Endodermal cell (in vitro differentiated cells): ENCODE results near the gene CCDC85B. TPM values are rescaled to one million over a fixed set of nuclear protein-coding genes. Genes with fewer than 3 reads are reported as not detected.

Experiments
- DNase-seq: peaks from one replicate; pipeline ENCODE4 v3.0.0-alpha.2; 2017
- H3K27ac ChIP-seq: 2 replicates; pipeline ENCODE4 v1.5.1; 2013; ENCODE audit warnings: mild to moderate bottlenecking, low read depth, low read length, moderate library complexity
- H3K27me3 ChIP-seq: 2 replicates; pipeline ENCODE4 v1.6.1; 2013; ENCODE audit warnings: mild to moderate bottlenecking, low read length, moderate library complexity; ENCODE audit not compliant: insufficient read depth, control insufficient read depth, poor library complexity, severe bottlenecking
- H3K36me3 ChIP-seq: 2 replicates; pipeline ENCODE4 v1.7.0; 2013; ENCODE audit warnings: mild to moderate bottlenecking, low read length, moderate library complexity; ENCODE audit not compliant: control insufficient read depth, insufficient read depth
- H3K4me1 ChIP-seq: one replicate; pipeline ENCODE4 v1.7.0; 2013; ENCODE audit warnings: low read length; ENCODE audit not compliant: control insufficient read depth, insufficient read depth
- H3K4me3 ChIP-seq: 2 replicates; pipeline ENCODE4 v1.5.1; 2013; ENCODE audit warnings: mild to moderate bottlenecking, low read length, moderate library complexity
- H3K9ac ChIP-seq: 2 replicates; pipeline ENCODE4 v1.6.1; 2013; ENCODE audit warnings: mild to moderate bottlenecking, low read length, moderate library complexity; ENCODE audit not compliant: poor library complexity, severe bottlenecking; ENCODE audit errors: extremely low read depth
- H3K9me3 ChIP-seq: 2 replicates; pipeline ENCODE4 v1.6.1; 2013; ENCODE audit warnings: mild to moderate bottlenecking, low read length, moderate library complexity; ENCODE audit not compliant: control insufficient read depth
- H3K27ac Mint-ChIP-seq: 2 replicates; pipeline ENCODE4 v1.8.0; 2020; ENCODE audit warnings: mixed read lengths
- H3K27me3 Mint-ChIP-seq: 2 replicates; pipeline ENCODE4 v1.8.0; 2021; ENCODE audit warnings: mild to moderate bottlenecking, mixed read lengths; ENCODE audit not compliant: insufficient read depth
- H3K36me3 Mint-ChIP-seq: 2 replicates; pipeline ENCODE4 v1.8.0; 2020; ENCODE audit warnings: low read depth, mixed read lengths
- H3K4me1 Mint-ChIP-seq: 2 replicates; pipeline ENCODE4 v1.8.0; 2020; ENCODE audit warnings: mixed read lengths
- H3K4me3 Mint-ChIP-seq: 2 replicates; pipeline ENCODE4 v1.8.0; 2020; ENCODE audit warnings: mild to moderate bottlenecking, moderate library complexity, mixed read lengths
- H3K9me3 Mint-ChIP-seq: 2 replicates; pipeline ENCODE4 v1.8.0; 2020; ENCODE audit warnings: mild to moderate bottlenecking, mixed read lengths
- CTCF ChIP-seq: fragments of 200-600 bp; sonication (generic); conservative IDR thresholded peaks from 2 replicates; pipeline ENCODE4 v1.5.0; 2021; ENCODE audit warnings: antibody characterized with exemption, mild to moderate bottlenecking
- WGBS, 2 experiments: methylation state at CpG; one replicate each; pipeline versions ENCODE4 v1.1.5 to v1.1.7; 2013; ENCODE audit warnings: missing lambda C conversion rate in 2 of 2, mixed read lengths in 1 of 2; ENCODE audit not compliant: insufficient coverage in 1 of 2, insufficient read length in 1 of 2; 5-methylcytosine and 5-hydroxymethylcytosine counted together
- total RNA-seq, 2 donors: library from RNA; stranded (reverse); fragmentation: NEBNext Ultra II Directional in 1 of 2; extraction: Animal tissue kit (Norgen Biotek cat#: 25700) in 1 of 2; gene quantifications; 2 replicates in 1 of 2; 3 replicates in 1 of 2; pipeline ENCODE4 v1.2.1, GENCODE V29; 2021

CCDC85B gene
- total RNA-seq, 2 donors from 2014 or later: 18.2 to 23.9 TPM

- Histone ChIP-seq H3K9ac (no peak overlapping the region), H3K9me3 (no peaks in the 10 kb centered on the region), H3K27ac (no peak overlapping the region), H3K4me3 (no peak overlapping the region), H3K36me3 (no peaks in the 10 kb centered on the region), H3K4me1 (peaks cover 2% of the 10 kb centered on the region), H3K27me3 (peaks cover 18% of the 10 kb centered on the region)
- Mint-ChIP-seq H3K27ac (no peak overlapping the region), H3K27me3 (peaks cover 72% of the 10 kb centered on the region), H3K9me3 (no peaks in the 10 kb centered on the region), H3K36me3 (no peaks in the 10 kb centered on the region), H3K4me1 (peaks cover 11% of the 10 kb centered on the region), H3K4me3 (no peak overlapping the region)
- no peak for DNase-seq
- 91 to 94% methylated on average over 6 of the region's 6 CpGs for WGBS, 2 experiments
- TF ChIP-seq CTCF: no peak
Observed at GRCh38 chr11:65907878-65908277, 17.4 kb downstream of the CCDC85B start.

GRCh38 chr11:65911682-65912568 lies 21.5 kb downstream of the CCDC85B start:
- peaks cover 13% of the 10 kb centered on the region for H3K27me3 ChIP-seq
- no peak overlapping the region for H3K4me3 ChIP-seq
- H3K4me1 Mint-ChIP-seq: peaks cover 5% of the 10 kb centered on the region
- H3K9me3 Mint-ChIP-seq: no peaks in the 10 kb centered on the region
- H3K36me3 Mint-ChIP-seq: no peaks in the 10 kb centered on the region
- no peaks in the 10 kb centered on the region for H3K4me1 ChIP-seq
- H3K36me3 ChIP-seq: peaks cover under 1% of the 10 kb centered on the region
- H3K4me3 Mint-ChIP-seq: no peak overlapping the region
- peak; percentile 68 for TF ChIP-seq CTCF
- H3K27ac ChIP-seq: no peak overlapping the region
- H3K27me3 Mint-ChIP-seq: peaks cover 42% of the 10 kb centered on the region
- DNase-seq: peak; percentile 88
- WGBS, 2 experiments: 49 to 87% methylated on average over 3 to 13 of the region's 14 CpGs
- H3K9ac ChIP-seq: no peak overlapping the region
- no peaks in the 10 kb centered on the region for H3K9me3 ChIP-seq
- no peak overlapping the region for H3K27ac Mint-ChIP-seq

GRCh38 chr11:65912845-65913244 lies 22.4 kb downstream of the CCDC85B start:
- Histone ChIP-seq H3K36me3 (peaks cover 8% of the 10 kb centered on the region), H3K9ac (no peak overlapping the region), H3K4me3 (no peak overlapping the region), H3K27ac (no peak overlapping the region), H3K9me3 (no peaks in the 10 kb centered on the region), H3K27me3 (peaks cover 11% of the 10 kb centered on the region), H3K4me1 (peaks cover 4% of the 10 kb centered on the region)
- peak; percentile 34 for DNase-seq
- peaks cover 5% of the 10 kb centered on the region for H3K4me1 Mint-ChIP-seq
- TF ChIP-seq CTCF: no peak
- no peaks in the 10 kb centered on the region for H3K9me3 Mint-ChIP-seq
- H3K36me3 Mint-ChIP-seq: no peaks in the 10 kb centered on the region
- H3K27ac Mint-ChIP-seq: no peak overlapping the region
- 92 to 93% methylated on average over 4 of the region's 4 CpGs for WGBS, 2 experiments
- no peak overlapping the region for H3K4me3 Mint-ChIP-seq
- peaks cover 32% of the 10 kb centered on the region for H3K27me3 Mint-ChIP-seq
